Measurements from ENCODE around the gene ORM2. TPM values are rescaled to one million over a fixed set of nuclear protein-coding genes. Genes with fewer than 3 reads are reported as not detected.

ORM2 gene
- polyA plus RNA-seq, 1 of the 3 experiments (the other 2 are of a cell fraction): not detected

GRCh38 chr9:114300846-114301797, 28.5 kb upstream of the ORM2 start:
- no peaks in the 10 kb centered on the region for H3K9me3 ChIP-seq
- ChIA-PET POLR2A (no interaction called here), CTCF (interaction anchor here (1.0 to 17.8 kb wide), 5 partner anchors 10 to 218 kb away, joined by 3 to 269 read pairs (median 22); no protein-coding TSS in a partner anchor)
- H3K36me3 ChIP-seq (replicated peaks in 1 of 2; ENCODE audit: control insufficient read depth in 1 of 2, insufficient read depth in 2 of 2, low read length in 1 of 2): peaks cover 0 to 30% of the 10 kb centered on the region in 2 experiments
- no peak for DNase-seq
- peaks cover 9% of the 10 kb centered on the region for H3F3A ChIP-seq (replicated peaks; ENCODE audit: insufficient read depth)
- H4K20me1 ChIP-seq (ENCODE audit: insufficient read depth): no peaks in the 10 kb centered on the region
- no peaks in the 10 kb centered on the region for H3K79me2 ChIP-seq (ENCODE audit: insufficient read depth)
- H3K27me3 ChIP-seq (ENCODE audit: insufficient read depth): no peaks in the 10 kb centered on the region
- no peak overlapping the region for H3K9ac ChIP-seq
- H3K4me3 ChIP-seq (ENCODE audit: low read depth in 2 of 2, low read length in 1 of 2): no peak overlapping the region
- H2AFZ ChIP-seq (ENCODE audit: low read depth): no peak overlapping the region
- TF ChIP-seq NRF1 (IDR thresholded peaks at IDR 0.05; ENCODE audit: low read depth, low read length) (no peak), SIN3A (IDR thresholded peaks at IDR 0.05; ENCODE audit: borderline replicate concordance, low read depth, low read length) (no peak), EZH2phosphoT487 (IDR thresholded peaks at IDR 0.05; ENCODE audit: borderline replicate concordance, low read depth) (no peak), RXRA (IDR thresholded peaks at IDR 0.05; ENCODE audit: borderline replicate concordance, low read depth) (no peak), CTCF (IDR thresholded peaks at IDR 0.05) (no peak), MEF2A (IDR thresholded peaks at IDR 0.05; ENCODE audit: borderline replicate concordance, low read depth) (no peak), RCOR1 (IDR thresholded peaks at IDR 0.05; ENCODE audit: low read length) (no peak), RAD21 (IDR thresholded peaks at IDR 0.05; ENCODE audit: low read length) (no peak), USF2 (IDR thresholded peaks at IDR 0.05; ENCODE audit: borderline replicate concordance, low read depth, low read length) (no peak), TAF1 (IDR thresholded peaks at IDR 0.05; ENCODE audit: borderline replicate concordance, low read depth, low read length) (no peak), POLR2AphosphoS5 (IDR thresholded peaks at IDR 0.05; ENCODE audit: low read depth, low read length) (no peak), ZBTB33 (IDR thresholded peaks at IDR 0.05; ENCODE audit: borderline replicate concordance, low read depth) (no peak), FOXM1 (IDR thresholded peaks at IDR 0.05; ENCODE audit: low read depth) (no peak), CHD2 (IDR thresholded peaks at IDR 0.05; ENCODE audit: low read length, partially characterized antibody) (no peak), FOXJ3 (CRISPR knock-in tag; IDR thresholded peaks at IDR 0.05) (no peak), TEAD4 (IDR thresholded peaks at IDR 0.05; ENCODE audit: borderline replicate concordance, insufficient read depth) (no peak), JUND (IDR thresholded peaks at IDR 0.05) (no peak)
- no peak overlapping the region for H3K4me2 ChIP-seq
- whole genome bisulfite sequencing (ENCODE audit: low lambda C conversion rate): 95% methylated on average over 17 of the region's 31 CpGs
- no peaks in the 10 kb centered on the region for H3K9me2 ChIP-seq
- H3K4me1 ChIP-seq (ENCODE audit: control insufficient read depth in 1 of 2, insufficient read depth in 2 of 2, low read depth in 1 of 2, low read length in 1 of 2): peaks cover 0 to 5% of the 10 kb centered on the region in 2 experiments; a peak in 1 of 4 replicates
- no peak overlapping the region for H3K27ac ChIP-seq (ENCODE audit: low read depth in 2 of 2, low read length in 1 of 2)

Data from SK-N-SH (cell line).